MM.1S (cell line): ENCODE data around the gene LARGE1.
A peak's percentile ranks its signal among the peaks of the same experiment; 100 is the strongest.

Experiments used
- DNase-seq: peaks from one replicate; pipeline ENCODE4 v3.0.0-alpha.2; 2015
- H2AFZ ChIP-seq: fragments of 300-600 bp; sonication (generic); 2 replicates; pipeline ENCODE4 v1.6.0; 2016; ENCODE audit warnings: antibody characterized with exemption, low read length
- H3F3A ChIP-seq: fragments of 300-600 bp; sonication (generic); 2 replicates; pipeline ENCODE4 v1.6.1; 2016; ENCODE audit warnings: mild to moderate bottlenecking, antibody characterized with exemption, low read length, moderate library complexity, mixed read lengths; ENCODE audit not compliant: insufficient read depth
- H3K27ac ChIP-seq: fragments of 300-600 bp; sonication (generic); 2 replicates; pipeline ENCODE4 v1.5.1; 2016; ENCODE audit warnings: mild to moderate bottlenecking, low read length
- H3K27me3 ChIP-seq: fragments of 300-600 bp; sonication (generic); replicated peaks from 2 replicates; pipeline ENCODE4 v1.6.0; 2016; ENCODE audit warnings: low read length; ENCODE audit not compliant: insufficient read depth
- H3K36me3 ChIP-seq: fragments of 300-600 bp; sonication (generic); replicated peaks from 2 replicates; pipeline ENCODE4 v1.6.1; 2016; ENCODE audit warnings: mild to moderate bottlenecking, low read length, mixed read lengths; ENCODE audit not compliant: insufficient read depth
- H3K4me1 ChIP-seq: fragments of 300-600 bp; sonication (generic); 2 replicates; pipeline ENCODE4 v1.6.1; 2016; ENCODE audit warnings: low read length, mixed read lengths
- H3K4me2 ChIP-seq: fragments of 300-600 bp; sonication (generic); 2 replicates; pipeline ENCODE4 v1.6.0; 2016; ENCODE audit warnings: low read depth, low read length
- H3K4me3 ChIP-seq: fragments of 300-600 bp; sonication (generic); 2 replicates; pipeline ENCODE4 v1.5.1; 2016; ENCODE audit warnings: low read length, mixed read lengths
- H3K79me2 ChIP-seq: fragments of 300-600 bp; sonication (generic); 2 replicates; pipeline ENCODE4 v1.6.1; 2016; ENCODE audit warnings: mixed run types, low read length, mixed read lengths
- H3K9ac ChIP-seq: fragments of 300-600 bp; sonication (generic); 2 replicates; pipeline ENCODE4 v1.6.1; 2016; ENCODE audit warnings: low read length, mixed read lengths
- H3K9me2 ChIP-seq: fragments of 300-600 bp; sonication (generic); replicated peaks from 2 replicates; pipeline ENCODE4 v1.6.1; 2016; ENCODE audit warnings: mild to moderate bottlenecking, low read length, mixed read lengths; ENCODE audit not compliant: insufficient read depth
- H3K9me3 ChIP-seq: fragments of 300-600 bp; sonication (generic); replicated peaks from 2 replicates; pipeline ENCODE4 v1.6.1; 2016; ENCODE audit warnings: mild to moderate bottlenecking, low read length, mixed read lengths; ENCODE audit not compliant: insufficient read depth
- H4K20me1 ChIP-seq: fragments of 300-600 bp; sonication (generic); 2 replicates; pipeline ENCODE4 v1.6.1; 2016; ENCODE audit warnings: mild to moderate bottlenecking, low read length, moderate library complexity, mixed read lengths; ENCODE audit not compliant: insufficient read depth
- EZH2 ChIP-seq: fragments of 300-600 bp; sonication (generic); optimal IDR thresholded peaks from 2 replicates; pipeline ENCODE3; 2017; ENCODE audit warnings: low read depth, mild to moderate bottlenecking, antibody characterized with exemption, low read length, mixed read lengths
- EZH2phosphoT487 ChIP-seq: fragments of 300-600 bp; sonication (generic); IDR thresholded peaks from 2 replicates; pipeline ENCODE4 v1.6.1; 2018; ENCODE audit warnings: antibody characterized with exemption, low read length
- TF ChIP-seq, protein P1 (sequence below): fragments of 300-600 bp; sonication (generic); IDR thresholded peaks from 2 replicates; pipeline ENCODE4 v1.5.1; 2016; ENCODE audit warnings: antibody characterized with exemption, low read length, mixed read lengths

The LARGE1 gene

DNA sequence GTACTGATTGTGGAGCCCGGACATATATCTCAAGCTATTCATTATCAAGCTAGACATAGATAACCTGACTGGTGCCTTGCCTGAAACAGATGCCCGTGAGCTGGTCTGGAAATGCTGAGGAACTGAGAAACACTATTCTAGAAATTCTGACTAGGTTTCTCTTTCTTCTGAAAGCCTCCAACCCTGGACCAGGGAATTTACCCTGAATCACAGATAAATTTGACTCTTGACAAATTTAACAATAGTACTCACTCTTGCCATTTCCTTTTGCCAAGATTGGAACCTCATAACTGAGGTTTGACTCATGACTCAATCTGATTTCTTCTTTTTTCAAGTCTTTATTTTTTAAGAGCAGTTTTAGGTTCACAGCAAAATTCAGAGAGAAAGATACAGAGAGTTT, 672.5 kb downstream of the LARGE1 start:
- H3K36me3 ChIP-seq = no peaks in the 10 kb centered on the region
- H3K79me2 ChIP-seq = no peaks in the 10 kb centered on the region
- H3K4me3 ChIP-seq = no peak overlapping the region
- no peaks in the 10 kb centered on the region for H4K20me1 ChIP-seq
- H3F3A ChIP-seq = peaks cover 9% of the 10 kb centered on the region; the same call in 1 of the 2 replicates
- H3K27me3 ChIP-seq = no peaks in the 10 kb centered on the region
- no peak overlapping the region for H3K27ac ChIP-seq
- H3K4me1 ChIP-seq = peaks cover 6% of the 10 kb centered on the region
- H2AFZ ChIP-seq = no peak overlapping the region
- H3K4me2 ChIP-seq = no peak overlapping the region
- no peaks in the 10 kb centered on the region for H3K9me2 ChIP-seq
- DNase-seq = peak; percentile 17
- H3K9ac ChIP-seq = no peak overlapping the region
- no peaks in the 10 kb centered on the region for H3K9me3 ChIP-seq
- no peak for TF ChIP-seq EZH2
- TF ChIP-seq, protein P1, sequence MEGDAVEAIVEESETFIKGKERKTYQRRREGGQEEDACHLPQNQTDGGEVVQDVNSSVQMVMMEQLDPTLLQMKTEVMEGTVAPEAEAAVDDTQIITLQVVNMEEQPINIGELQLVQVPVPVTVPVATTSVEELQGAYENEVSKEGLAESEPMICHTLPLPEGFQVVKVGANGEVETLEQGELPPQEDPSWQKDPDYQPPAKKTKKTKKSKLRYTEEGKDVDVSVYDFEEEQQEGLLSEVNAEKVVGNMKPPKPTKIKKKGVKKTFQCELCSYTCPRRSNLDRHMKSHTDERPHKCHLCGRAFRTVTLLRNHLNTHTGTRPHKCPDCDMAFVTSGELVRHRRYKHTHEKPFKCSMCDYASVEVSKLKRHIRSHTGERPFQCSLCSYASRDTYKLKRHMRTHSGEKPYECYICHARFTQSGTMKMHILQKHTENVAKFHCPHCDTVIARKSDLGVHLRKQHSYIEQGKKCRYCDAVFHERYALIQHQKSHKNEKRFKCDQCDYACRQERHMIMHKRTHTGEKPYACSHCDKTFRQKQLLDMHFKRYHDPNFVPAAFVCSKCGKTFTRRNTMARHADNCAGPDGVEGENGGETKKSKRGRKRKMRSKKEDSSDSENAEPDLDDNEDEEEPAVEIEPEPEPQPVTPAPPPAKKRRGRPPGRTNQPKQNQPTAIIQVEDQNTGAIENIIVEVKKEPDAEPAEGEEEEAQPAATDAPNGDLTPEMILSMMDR = no peak
- TF ChIP-seq EZH2phosphoT487 = no peak

DNA sequence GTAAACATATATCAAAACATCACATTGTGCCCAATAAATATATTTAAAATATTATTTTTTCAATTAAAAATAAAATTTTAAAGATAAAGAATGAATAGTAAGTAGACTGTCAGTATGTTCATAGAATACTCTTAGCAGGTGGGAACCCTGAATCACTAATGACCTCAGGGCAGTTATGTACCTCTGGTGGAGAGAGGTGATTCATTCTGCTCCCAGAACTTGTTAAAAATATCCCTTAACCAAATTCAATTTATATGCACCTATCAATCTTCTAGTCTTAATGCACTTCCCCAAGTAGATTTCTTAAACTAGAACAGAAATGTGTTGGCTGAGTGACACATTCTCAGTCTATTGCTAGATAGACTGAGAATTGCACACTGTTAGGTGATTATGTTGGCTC, 678.2 kb downstream of the LARGE1 start:
- no peaks in the 10 kb centered on the region for H3K9me2 ChIP-seq
- H3F3A ChIP-seq = peaks cover 6% of the 10 kb centered on the region; the same call in 1 of the 2 replicates
- H3K79me2 ChIP-seq = no peaks in the 10 kb centered on the region
- H3K27ac ChIP-seq = no peak overlapping the region
- H3K9ac ChIP-seq = no peak overlapping the region
- H3K27me3 ChIP-seq = no peaks in the 10 kb centered on the region
- H3K4me3 ChIP-seq = no peak overlapping the region
- H2AFZ ChIP-seq = no peak overlapping the region
- TF ChIP-seq EZH2 (no peak), EZH2phosphoT487 (no peak)
- TF ChIP-seq, protein P1 = no peak
- no peak for DNase-seq
- H4K20me1 ChIP-seq = no peaks in the 10 kb centered on the region
- no peak overlapping the region for H3K4me2 ChIP-seq
- no peaks in the 10 kb centered on the region for H3K9me3 ChIP-seq
- no peaks in the 10 kb centered on the region for H3K36me3 ChIP-seq
- H3K4me1 ChIP-seq = peaks cover 8% of the 10 kb centered on the region

DNA sequence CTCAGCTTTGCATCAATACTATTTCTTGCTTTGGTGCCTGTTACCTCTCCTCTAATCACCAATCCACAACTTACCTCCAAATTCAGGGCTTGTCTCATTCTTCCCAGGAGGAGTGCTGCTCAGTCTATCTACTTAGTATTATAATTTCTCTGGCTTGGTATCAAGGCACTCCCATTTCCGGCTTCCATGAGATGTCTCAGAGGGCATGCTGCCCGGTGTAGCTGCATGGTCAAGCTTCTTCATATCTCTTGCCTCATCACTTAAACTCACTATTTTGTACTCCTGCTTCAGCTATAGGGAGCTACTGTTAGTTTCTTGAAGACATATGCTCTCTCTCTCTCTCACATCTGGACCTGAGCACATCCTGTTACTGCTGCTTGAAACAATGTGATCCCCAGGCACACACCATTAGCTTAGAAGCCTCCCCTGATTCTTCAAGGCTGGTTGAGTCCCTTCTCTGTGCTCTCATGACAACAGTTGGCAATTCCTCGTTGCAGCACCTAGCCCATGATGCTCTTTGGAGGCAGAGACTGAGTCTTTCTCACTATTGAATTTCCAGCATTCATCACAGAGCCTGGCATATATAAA, 679.3 kb downstream of the LARGE1 start:
- no peak overlapping the region for H2AFZ ChIP-seq
- no peaks in the 10 kb centered on the region for H3K9me2 ChIP-seq
- DNase-seq = no peak
- H3K9me3 ChIP-seq = no peaks in the 10 kb centered on the region
- no peaks in the 10 kb centered on the region for H4K20me1 ChIP-seq
- H3K36me3 ChIP-seq = no peaks in the 10 kb centered on the region
- TF ChIP-seq, protein P1 = no peak
- TF ChIP-seq EZH2 (no peak), EZH2phosphoT487 (no peak)
- H3F3A ChIP-seq = peaks cover 6% of the 10 kb centered on the region; the same call in 1 of the 2 replicates
- H3K4me2 ChIP-seq = no peak overlapping the region
- no peak overlapping the region for H3K27ac ChIP-seq
- H3K27me3 ChIP-seq = no peaks in the 10 kb centered on the region
- H3K4me3 ChIP-seq = no peak overlapping the region
- peaks cover 13% of the 10 kb centered on the region for H3K4me1 ChIP-seq
- H3K79me2 ChIP-seq = no peaks in the 10 kb centered on the region
- H3K9ac ChIP-seq = no peak overlapping the region
